Mucosa of stomach (tissue), 1 donor: ENCODE measurements around the gene RTP2.

ENCODE experiments used
- H3K27me3 ChIP-seq: one replicate; pipeline ENCODE4 v1.7.0; 2013; ENCODE audit warnings: mild to moderate bottlenecking, low read length; ENCODE audit not compliant: control insufficient read depth, insufficient read depth
- H3K36me3 ChIP-seq: one replicate; pipeline ENCODE4 v1.7.0; 2013; ENCODE audit warnings: low read length; ENCODE audit not compliant: control insufficient read depth, insufficient read depth
- H3K4me1 ChIP-seq: one replicate; pipeline ENCODE4 v1.7.0; 2013; ENCODE audit warnings: mild to moderate bottlenecking, low read length; ENCODE audit not compliant: control insufficient read depth, insufficient read depth
- H3K4me3 ChIP-seq: one replicate; pipeline ENCODE4 v1.7.0; 2013; ENCODE audit warnings: low read length
- H3K9ac ChIP-seq: one replicate; pipeline ENCODE4 v1.7.0; 2013; ENCODE audit warnings: mild to moderate bottlenecking, low read length, moderate library complexity
- H3K9me3 ChIP-seq: one replicate; pipeline ENCODE4 v1.7.0; 2013; ENCODE audit warnings: mild to moderate bottlenecking, low read length, moderate library complexity; ENCODE audit not compliant: control insufficient read depth
- donor health status: Pancreatic carcinoma.

The RTP2 gene

DNA sequence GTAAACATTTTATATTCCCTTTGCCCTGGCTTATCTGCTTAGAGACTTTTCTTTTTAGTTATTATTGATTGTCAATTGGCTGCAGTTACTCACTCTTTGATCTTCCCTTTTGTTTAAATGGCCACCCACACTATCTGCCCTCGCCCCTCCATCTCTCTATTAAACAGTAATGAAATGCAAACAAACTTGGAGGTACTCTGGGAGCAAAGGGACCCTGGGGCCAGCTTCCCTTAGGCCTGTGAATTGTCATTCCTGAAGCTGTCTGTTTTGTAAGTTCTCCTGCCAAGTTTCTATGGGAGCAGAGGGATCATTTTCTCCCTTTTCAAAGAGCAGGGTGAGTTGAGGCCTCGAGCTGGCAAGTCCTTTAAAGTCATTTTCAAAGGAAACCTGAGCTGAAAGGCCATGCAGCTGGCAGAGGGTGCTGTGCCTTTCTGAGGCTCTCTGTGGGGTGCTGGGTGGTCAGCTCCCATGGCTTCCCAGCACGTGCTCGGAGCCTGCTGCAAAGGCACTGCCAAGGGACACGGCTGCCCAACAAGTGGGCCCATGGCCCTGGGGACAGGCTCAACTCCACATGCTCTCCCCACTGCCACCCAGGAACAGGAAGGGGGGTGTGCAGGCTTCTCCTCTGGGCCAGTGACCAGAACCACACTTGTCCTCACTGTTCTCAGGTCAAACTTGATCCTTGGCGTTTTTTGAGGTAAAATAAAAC is 17.4 kb upstream of the RTP2 start:
- H3K36me3 ChIP-seq: no peaks in the 10 kb centered on the region
- no peaks in the 10 kb centered on the region for H3K9me3 ChIP-seq
- H3K9ac ChIP-seq: no peak overlapping the region
- no peaks in the 10 kb centered on the region for H3K4me1 ChIP-seq
- H3K27me3 ChIP-seq: no peaks in the 10 kb centered on the region
- H3K4me3 ChIP-seq: no peak overlapping the region

DNA sequence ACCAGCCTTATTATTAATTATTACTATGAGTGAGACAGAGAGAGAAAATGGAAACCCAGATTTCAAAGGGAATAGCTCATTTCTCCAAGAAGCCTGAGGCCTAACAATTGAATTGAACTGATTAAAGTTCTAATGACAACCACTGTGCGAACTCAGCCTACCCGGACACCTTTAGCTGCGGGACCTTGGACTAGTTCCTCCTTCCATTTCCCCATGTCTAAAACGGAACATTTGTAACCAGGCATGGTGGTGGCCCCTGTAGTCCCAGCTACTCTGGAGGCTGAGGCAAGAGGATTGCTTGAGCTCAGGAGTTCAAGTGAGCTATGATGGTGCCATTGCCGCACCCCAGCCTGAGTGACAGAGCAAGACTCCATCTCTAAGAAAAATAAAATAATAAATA is 16.4 kb upstream of the RTP2 start:
- no peaks in the 10 kb centered on the region for H3K27me3 ChIP-seq
- H3K4me3 ChIP-seq: no peak overlapping the region

DNA sequence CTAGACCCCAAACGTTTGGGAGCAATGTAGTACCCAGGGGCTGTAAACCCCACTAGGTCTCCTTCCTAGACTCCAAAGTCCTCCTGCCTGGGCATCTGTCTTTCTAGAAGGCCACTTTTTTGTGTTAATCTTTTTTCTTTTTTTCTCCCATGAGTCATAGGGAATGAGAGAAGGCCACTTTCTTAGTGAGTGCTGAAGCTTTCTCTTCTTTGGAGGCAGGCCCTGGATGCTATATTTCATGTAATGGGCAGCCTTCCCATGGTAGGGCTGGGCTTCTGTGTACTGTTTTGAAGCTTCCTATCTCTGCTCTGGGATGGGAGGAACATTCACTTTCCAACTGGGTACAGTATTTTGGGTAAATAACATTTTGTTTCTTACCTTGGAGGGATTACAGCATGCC is 15.2 kb upstream of the RTP2 start:
- no peak overlapping the region for H3K4me3 ChIP-seq
- H3K36me3 ChIP-seq: no peaks in the 10 kb centered on the region
- no peaks in the 10 kb centered on the region for H3K27me3 ChIP-seq
- H3K9ac ChIP-seq: no peak overlapping the region
- H3K9me3 ChIP-seq: no peaks in the 10 kb centered on the region
- H3K4me1 ChIP-seq: no peaks in the 10 kb centered on the region

More for the DNA sequence above, 16.4 kb upstream of the RTP2 start:
- no peak overlapping the region for H3K9ac ChIP-seq
- H3K9me3 ChIP-seq: no peaks in the 10 kb centered on the region
- H3K36me3 ChIP-seq: no peaks in the 10 kb centered on the region
- H3K4me1 ChIP-seq: no peaks in the 10 kb centered on the region

DNA sequence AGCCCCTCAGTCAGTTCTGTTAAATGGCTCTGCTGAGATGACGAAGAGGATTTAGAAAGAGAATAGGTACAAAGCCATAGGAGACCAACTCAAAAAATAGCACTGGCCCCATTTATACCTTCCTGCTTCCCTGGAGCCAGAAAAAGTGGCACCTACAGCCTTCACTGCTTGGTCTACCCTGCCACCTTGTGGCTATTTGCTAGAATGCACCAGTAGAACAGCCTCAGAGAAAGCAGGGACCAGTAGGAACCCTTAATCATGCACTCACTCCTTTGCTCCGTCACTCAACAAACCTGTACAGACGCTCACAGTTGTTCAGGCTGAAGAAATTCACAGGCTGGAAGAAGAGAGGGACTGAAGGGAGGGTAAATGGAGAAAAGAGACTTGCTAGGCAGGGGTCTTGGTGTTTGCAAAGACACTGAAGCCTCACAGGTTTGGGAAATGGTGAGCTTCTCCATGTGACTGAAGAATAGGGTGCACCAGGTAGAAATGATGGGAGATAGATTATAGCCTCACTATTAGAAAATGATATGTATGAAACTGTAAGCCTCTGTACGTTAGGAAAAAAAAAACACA is 12.1 kb upstream of the RTP2 start:
- Histone ChIP-seq H3K9me3 (no peaks in the 10 kb centered on the region), H3K36me3 (no peaks in the 10 kb centered on the region), H3K4me1 (no peaks in the 10 kb centered on the region), H3K27me3 (no peaks in the 10 kb centered on the region), H3K9ac (no peak overlapping the region), H3K4me3 (no peak overlapping the region)

DNA sequence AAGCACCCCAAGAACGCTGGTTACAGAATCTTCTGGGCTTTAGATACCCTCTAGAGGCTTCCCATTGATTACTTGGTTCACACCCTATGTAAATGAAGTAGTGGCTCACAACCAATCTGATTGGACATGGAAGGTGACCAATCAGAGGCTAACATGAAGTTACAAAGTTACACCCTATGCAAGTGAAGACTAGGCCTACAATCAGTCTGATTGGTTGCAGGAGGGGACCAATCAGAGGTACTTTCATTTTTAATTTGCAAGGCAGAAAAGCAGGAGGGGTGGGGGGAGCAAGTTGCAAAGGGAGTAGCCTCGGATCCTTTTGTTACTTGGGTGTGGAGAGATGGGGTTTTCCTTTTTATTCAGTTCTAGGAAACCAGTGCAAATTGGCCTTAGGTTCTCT is 11.1 kb upstream of the RTP2 start:
- no peaks in the 10 kb centered on the region for H3K4me1 ChIP-seq
- H3K9ac ChIP-seq: no peak overlapping the region
- H3K36me3 ChIP-seq: no peaks in the 10 kb centered on the region
- H3K4me3 ChIP-seq: no peak overlapping the region
- H3K9me3 ChIP-seq: no peaks in the 10 kb centered on the region
- no peaks in the 10 kb centered on the region for H3K27me3 ChIP-seq

DNA sequence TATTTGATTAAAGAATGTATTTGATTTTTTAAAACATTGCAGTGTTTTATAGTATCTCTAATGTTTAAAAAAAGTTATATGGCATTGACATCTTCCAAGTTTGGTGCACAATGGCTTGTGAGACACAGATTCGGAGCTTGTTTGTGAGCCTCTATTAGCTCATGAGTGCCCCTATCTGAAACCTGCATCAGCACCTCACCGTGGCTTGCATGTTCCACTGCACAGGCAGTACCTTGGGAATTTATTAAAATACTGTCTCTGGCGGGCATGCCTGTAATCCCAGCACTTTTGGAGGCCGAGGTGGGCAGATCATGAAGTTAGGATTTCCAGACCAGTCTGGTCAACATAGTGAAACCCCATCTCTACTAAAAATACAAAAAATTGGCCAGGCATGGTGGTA is 6.8 kb upstream of the RTP2 start:
- no peaks in the 10 kb centered on the region for H3K36me3 ChIP-seq
- H3K9ac ChIP-seq: no peak overlapping the region
- H3K4me3 ChIP-seq: no peak overlapping the region
- H3K4me1 ChIP-seq: no peaks in the 10 kb centered on the region
- no peaks in the 10 kb centered on the region for H3K27me3 ChIP-seq
- no peaks in the 10 kb centered on the region for H3K9me3 ChIP-seq

DNA sequence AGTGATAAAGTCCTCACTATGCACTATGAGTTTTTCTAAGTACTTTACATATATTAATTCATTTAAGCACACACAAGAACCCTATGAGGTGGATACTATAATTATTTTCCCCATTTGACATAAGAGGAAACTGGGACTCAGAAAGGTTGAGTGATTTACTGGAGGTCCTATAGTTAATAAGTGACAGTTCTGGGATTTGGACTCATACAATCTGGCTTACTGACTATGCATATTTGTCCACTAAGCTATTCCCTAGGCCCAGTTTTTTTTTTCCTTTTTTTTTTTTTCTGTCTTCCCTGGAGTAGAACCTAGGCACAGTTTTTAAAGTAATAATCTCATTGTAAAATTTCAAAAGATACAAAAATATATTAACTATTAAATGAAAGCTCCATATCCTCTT is 6.3 kb upstream of the RTP2 start:
- no peaks in the 10 kb centered on the region for H3K4me1 ChIP-seq
- no peak overlapping the region for H3K9ac ChIP-seq
- no peaks in the 10 kb centered on the region for H3K9me3 ChIP-seq
- no peaks in the 10 kb centered on the region for H3K36me3 ChIP-seq
- no peak overlapping the region for H3K4me3 ChIP-seq
- H3K27me3 ChIP-seq: no peaks in the 10 kb centered on the region

DNA sequence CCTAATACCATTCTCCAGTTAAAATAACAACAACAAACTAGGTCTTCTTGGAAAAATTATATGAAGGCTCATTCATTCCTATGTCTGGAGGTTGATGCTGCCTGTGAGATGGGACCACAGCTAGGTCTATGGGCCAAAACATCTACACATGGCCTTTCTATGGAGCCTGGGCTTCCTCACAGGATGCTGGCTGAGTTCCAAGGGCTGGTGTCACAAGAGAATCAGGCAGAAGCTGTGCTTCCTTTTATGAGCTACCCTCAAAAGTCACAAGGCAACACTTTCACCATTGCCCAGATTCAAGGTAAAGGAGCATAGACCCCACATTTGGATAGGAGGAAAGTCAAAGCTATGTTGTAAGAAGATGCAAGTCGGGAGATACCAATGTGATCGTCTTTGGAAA is 4.6 kb upstream of the RTP2 start:
- Histone ChIP-seq H3K4me1 (no peaks in the 10 kb centered on the region), H3K36me3 (no peaks in the 10 kb centered on the region), H3K4me3 (no peak overlapping the region), H3K9ac (no peak overlapping the region), H3K9me3 (no peaks in the 10 kb centered on the region), H3K27me3 (no peaks in the 10 kb centered on the region)

DNA sequence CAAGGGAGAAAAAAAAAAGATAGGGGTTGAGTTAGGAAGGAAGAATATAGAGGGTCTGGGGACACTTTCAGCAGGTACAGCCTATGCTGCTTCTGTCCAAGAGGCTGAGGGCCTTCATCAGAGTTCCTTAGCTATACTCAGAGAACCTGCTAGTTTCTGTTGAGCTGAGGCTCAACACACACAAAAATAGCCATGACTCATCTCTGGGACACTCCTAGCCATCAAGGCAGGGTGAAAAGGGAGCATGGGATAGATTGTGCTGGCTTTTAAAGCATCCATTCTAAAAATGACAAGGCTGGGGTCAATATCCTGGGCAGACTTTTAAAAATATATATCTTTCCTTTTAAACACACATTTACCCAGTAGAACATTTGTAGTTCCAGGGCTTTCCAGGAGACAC is 2.8 kb upstream of the RTP2 start:
- H3K9me3 ChIP-seq: no peaks in the 10 kb centered on the region
- H3K4me1 ChIP-seq: no peaks in the 10 kb centered on the region
- no peaks in the 10 kb centered on the region for H3K27me3 ChIP-seq
- no peak overlapping the region for H3K4me3 ChIP-seq
- no peaks in the 10 kb centered on the region for H3K36me3 ChIP-seq
- no peak overlapping the region for H3K9ac ChIP-seq

DNA sequence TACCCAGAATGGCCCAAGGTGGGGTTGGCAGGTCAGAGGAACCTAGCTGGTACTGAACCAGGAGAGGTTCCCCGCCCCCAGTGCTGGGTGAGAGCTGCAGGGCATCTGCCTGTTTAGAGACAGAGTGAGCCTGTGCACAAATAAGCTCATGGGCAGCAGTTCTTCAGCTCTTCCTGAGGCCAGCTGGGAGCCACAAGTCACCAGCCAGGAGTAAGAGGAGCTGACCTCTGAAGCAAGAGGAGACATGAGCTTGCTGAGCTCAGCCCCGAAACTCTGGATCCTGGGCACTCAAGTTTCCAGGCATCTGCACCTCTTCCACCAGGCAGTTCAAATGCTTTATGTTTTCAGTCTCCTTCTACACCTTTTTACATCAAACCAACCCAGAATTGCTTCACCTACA is 2.1 kb downstream of the RTP2 start:
- Histone ChIP-seq H3K36me3 (no peaks in the 10 kb centered on the region), H3K4me1 (no peaks in the 10 kb centered on the region), H3K9ac (no peak overlapping the region), H3K4me3 (no peak overlapping the region), H3K27me3 (peaks cover 7% of the 10 kb centered on the region), H3K9me3 (no peaks in the 10 kb centered on the region)

DNA sequence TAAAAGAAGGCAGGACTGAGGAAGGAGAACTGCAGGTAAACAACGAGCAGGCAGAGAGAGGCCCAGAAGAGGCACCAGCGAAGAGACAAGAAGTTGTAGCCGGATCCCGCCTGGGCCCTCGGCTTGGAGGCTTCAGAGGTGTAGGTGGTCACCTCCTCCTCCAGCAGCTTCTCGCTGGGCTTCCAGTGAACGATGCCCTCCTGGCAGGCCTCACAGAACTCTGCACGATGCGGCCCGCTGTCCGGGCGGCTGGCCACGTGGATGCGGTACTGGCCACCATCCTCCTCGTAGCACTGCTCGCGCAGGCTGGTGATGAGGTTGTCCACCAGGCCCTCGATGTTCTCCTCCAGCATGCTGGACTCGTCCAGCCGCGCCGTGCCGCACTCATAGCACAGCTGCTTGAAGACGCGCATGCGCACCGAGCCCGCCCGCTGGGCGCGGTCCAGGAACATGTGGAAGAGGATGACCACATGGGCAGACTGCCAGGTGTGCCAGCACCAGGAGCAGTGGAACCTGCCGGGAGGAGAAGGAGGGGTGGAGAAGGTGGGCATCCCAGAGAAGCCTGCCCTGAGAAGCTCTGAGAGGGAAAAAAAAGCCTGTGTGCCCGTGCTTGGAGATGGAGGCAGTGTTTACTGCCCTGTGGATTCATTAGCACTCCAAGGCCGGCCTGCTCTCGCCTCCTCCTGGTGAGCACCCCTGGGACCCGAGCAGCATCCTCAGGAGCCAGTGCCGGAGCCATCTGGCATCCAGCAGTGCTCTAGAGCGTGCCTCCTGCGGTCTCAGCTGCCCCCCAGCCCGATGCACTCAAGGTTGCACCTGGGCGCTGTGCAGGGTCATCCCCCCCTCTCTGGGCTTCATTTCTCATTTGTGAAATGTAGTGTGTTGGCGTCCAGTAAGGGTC is 3.6 kb downstream of the RTP2 start:
- no peaks in the 10 kb centered on the region for H3K36me3 ChIP-seq
- peaks cover 8% of the 10 kb centered on the region for H3K27me3 ChIP-seq
- no peak overlapping the region for H3K9ac ChIP-seq
- no peak overlapping the region for H3K4me3 ChIP-seq
- no peaks in the 10 kb centered on the region for H3K9me3 ChIP-seq
- no peaks in the 10 kb centered on the region for H3K4me1 ChIP-seq

DNA sequence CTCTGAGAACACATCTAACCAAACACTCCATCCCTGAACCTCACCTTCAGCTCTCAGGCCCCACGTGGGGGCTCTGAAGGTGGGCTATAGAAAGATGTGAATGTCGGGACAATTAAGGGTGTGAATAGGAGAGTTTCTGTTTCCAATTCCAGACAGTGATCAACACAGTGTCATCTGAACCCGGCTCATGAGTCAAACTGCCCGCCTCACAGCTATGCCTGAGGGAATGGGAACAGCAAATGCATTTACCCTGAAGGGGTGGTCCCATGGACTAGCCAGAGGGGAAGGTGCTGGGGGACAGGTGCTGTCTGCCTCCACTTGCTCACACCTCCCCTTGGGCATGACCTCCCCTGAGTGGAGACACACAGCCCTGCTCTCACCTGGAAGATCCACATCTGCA is 6.3 kb downstream of the RTP2 start:
- Histone ChIP-seq H3K27me3 (peaks cover 8% of the 10 kb centered on the region), H3K4me3 (no peak overlapping the region), H3K9ac (no peak overlapping the region), H3K9me3 (no peaks in the 10 kb centered on the region), H3K36me3 (no peaks in the 10 kb centered on the region), H3K4me1 (no peaks in the 10 kb centered on the region)
